GM12891 (cell line): Measurements from ENCODE around the gene ETFB.
A peak's percentile ranks its signal among the peaks of the same experiment; 100 is the strongest.

ENCODE experiments used
- DNase-seq: peaks from one replicate; pipeline ENCODE4 v3.0.0; 2011; ENCODE audit warnings: low spot score; ENCODE audit not compliant: insufficient read length
- FAIRE-seq: peaks from 2 replicates; lab custom pipeline; 2011; peaks lifted over from hg19 to GRCh38; lab: Jason Lieb, UNC
- PAX5 ChIP-seq: IDR thresholded peaks from 2 replicates; pipeline ENCODE4 v1.6.1; 2011; ENCODE audit warnings: low read length, moderate library complexity, mild to moderate bottlenecking; ENCODE audit not compliant: insufficient read depth, severe bottlenecking
- POLR2A ChIP-seq: IDR thresholded peaks from 2 replicates; pipeline ENCODE4 v1.6.1; 2011; ENCODE audit warnings: low read depth, low read length, control low read depth
- POLR2AphosphoS5 ChIP-seq: IDR thresholded peaks from 2 replicates; pipeline ENCODE4 v1.6.1; 2011; ENCODE audit warnings: low read depth, low read length, control low read depth
- POU2F2 ChIP-seq: IDR thresholded peaks from 2 replicates; pipeline ENCODE4 v1.6.1; 2011; ENCODE audit warnings: low read depth, mild to moderate bottlenecking, control low read depth, low read length, moderate library complexity
- SPI1 ChIP-seq: IDR thresholded peaks from 2 replicates; pipeline ENCODE4 v1.6.1; 2011; ENCODE audit warnings: low read depth, low read length, control low read depth
- TAF1 ChIP-seq: IDR thresholded peaks from 2 replicates; pipeline ENCODE4 v1.6.1; 2011; ENCODE audit warnings: low read depth, low read length, control low read depth

The ETFB gene

DNA sequence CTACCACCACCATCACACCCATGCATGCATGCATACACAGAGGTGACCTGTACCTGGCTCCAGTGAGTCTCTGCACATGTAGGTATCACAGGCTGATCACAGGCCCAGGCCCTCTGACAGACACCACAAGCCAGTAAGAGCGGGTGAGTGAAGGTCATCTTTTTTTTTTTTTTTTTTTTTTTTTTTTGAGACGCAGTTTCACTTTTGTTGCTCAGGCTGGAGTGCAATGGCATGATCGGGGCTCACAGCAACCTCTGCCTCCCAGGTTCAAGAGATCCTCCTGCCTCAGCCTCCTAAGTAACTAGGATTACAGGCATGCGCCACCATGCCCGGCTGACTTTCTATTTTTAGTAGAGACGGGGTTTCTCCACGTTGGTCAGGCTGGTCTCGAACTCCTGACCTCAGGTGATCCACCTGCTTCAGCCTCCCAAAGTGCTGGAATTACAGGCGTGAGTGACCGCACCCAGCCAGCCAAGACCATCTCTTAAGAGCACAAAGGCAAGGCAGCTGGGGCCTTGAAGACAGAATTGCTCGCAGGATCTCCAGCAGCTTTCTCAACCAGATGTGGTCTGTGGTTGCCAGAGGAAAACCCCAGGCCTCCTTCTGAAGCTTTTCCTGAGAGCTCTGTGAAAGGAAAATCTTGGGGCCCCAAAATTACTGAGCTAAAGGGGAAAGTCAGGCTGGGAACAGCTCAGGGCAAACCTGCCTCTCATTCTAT, 9.5 kb upstream of the ETFB start:
- DNase-seq (no peak), FAIRE-seq (peak; percentile 23)
- TF ChIP-seq SPI1 = no peak

DNA sequence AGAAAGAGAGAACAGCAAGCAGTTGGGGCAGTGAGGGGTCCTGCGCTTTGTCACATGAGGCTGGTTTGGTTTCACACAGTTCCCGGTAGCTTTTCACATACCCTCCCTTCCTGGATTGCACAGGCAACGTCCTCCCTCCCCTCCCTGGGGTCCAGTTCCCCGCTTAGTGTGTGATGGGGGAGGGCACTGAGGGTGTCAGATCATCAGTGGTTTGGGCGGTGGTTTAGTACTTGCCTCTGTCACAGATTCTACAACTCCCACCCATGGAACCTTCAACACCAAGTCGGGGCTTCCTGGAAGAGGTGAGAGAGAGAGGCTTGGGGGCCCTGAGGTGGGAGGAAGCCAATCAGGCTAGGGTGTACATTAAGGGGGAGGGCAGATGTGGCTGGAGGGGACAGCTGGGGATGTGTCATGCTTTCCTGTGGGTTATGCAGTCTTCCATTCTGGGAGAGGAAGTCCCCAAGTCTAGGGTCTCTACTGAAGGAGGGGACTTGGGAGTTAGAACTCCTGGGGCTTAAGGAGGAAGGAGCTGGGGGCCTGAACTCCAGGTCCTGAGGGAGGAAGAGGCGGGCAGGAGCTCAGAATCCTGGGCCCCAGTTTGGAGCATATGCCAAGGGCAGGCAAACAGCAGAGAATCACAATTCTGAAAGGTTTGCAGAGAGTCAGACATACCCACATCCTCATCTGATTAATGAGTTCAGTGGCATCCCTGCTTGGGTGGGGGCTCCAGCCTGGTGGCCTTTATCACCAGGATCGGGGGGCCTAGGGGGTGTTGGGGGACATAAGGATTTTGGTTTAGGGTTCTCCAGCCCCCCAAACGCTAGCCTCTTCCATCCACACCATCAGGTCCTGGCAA, 6.7 kb upstream of the ETFB start, which contains the start of gene NKG7:
TSS of gene NKG7 (minus strand) at position 6 of the 856 bp plus-strand sequence. CDS start 119 bp downstream, outside the sequence.
- no peak for DNase-seq
- peak; percentile 91 for FAIRE-seq
- peak; percentile 67 for TF ChIP-seq SPI1
- TF ChIP-seq POU2F2 = peak; percentile 56; the same call in 1 of the 2 replicates
- TF ChIP-seq PAX5 = no peak
- peak; percentile 28; the same call in 1 of the 2 replicates for TF ChIP-seq TAF1
- TF ChIP-seq POLR2AphosphoS5 = no peak
- TF ChIP-seq POLR2A = no peak; the same call in 1 of the 2 replicates

DNA sequence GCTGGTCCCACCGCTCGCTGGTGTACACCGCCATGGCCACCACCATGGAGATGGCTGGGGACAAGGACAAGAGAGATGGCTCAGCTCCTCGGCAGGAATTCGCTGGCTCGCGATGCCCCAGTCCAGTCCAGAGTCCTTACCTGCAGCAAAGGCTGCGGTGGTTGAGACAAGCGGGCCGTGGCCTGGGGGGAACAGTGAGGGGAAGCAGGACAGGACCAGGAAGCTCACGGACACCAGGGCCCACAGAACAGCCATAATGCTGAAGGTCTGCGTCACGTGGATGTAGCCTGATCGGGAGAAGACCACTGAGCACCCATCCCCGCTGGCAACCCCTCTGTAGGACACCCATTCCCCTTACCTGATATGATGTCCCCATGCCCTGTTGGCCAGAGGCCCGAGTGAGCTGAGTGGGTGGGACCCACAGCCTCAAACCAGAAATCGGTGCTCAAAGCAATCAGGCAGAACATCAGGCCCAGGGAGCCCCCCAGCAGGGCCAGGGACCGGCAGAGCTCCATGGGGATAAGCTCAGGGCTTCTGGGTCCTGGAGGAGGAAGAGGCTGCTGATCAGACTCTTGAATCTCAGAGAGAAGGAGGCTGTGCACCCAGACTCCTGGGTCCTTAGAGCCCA, 5.9 kb upstream of the ETFB start:
- TF ChIP-seq POLR2A (no peak), SPI1 (no peak), POU2F2 (no peak), POLR2AphosphoS5 (no peak), PAX5 (no peak), TAF1 (no peak)
- peak; percentile 40 for FAIRE-seq
- no peak for DNase-seq

DNA sequence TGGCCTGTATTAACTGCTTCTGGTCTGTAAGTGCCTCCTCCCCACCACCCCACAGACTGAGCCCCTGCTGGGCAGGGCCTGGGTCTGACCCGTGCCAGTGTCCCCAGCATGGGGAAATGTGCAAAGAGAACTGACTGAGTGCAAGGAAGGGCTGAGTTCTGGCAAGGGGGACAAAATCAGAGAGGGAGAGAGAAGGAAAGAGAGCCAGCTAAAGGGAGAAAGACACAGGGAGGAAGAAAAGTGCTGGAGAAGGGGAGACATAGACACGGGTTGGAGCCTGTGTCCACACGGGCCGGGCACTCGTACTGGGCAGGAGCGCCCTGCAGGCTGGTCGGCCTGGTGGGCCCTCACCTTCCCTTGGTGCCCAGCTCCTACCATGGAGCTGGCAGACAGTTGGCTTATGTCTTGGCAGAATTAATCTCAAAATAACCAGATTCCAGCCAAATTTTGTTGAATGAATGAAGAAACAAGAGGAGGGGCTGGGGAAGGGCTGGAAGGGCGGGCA, 5.0 kb upstream of the ETFB start:
- FAIRE-seq (no peak), DNase-seq (no peak)
- TF ChIP-seq POU2F2 = no peak
- no peak for TF ChIP-seq POLR2AphosphoS5
- TF ChIP-seq POLR2A = no peak

DNA sequence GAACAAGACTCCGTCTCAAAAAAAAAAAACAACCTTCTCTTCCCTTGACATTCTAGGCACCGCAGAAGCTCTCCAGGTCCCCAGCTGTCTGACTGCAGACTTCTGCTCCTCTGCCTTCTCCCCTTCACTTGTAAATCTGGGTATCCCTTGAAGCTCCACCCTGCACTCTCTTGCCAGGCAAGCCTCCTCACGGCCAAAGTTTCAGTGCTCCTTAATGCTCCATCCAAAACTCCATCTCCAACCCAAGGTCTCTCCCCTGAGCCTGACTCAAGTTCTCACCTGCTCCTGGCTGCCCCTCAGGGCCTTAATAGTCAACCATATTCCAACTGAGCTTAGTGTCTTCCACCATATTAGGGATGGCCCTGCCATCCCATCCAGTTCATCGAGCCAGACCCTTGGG, 4.0 kb upstream of the ETFB start:
- no peak for FAIRE-seq
- TF ChIP-seq POLR2AphosphoS5 = no peak
- TF ChIP-seq POU2F2 = no peak
- TF ChIP-seq POLR2A = no peak
- no peak for TF ChIP-seq PAX5
- no peak for TF ChIP-seq SPI1
- TF ChIP-seq TAF1 = no peak
- no peak for DNase-seq

DNA sequence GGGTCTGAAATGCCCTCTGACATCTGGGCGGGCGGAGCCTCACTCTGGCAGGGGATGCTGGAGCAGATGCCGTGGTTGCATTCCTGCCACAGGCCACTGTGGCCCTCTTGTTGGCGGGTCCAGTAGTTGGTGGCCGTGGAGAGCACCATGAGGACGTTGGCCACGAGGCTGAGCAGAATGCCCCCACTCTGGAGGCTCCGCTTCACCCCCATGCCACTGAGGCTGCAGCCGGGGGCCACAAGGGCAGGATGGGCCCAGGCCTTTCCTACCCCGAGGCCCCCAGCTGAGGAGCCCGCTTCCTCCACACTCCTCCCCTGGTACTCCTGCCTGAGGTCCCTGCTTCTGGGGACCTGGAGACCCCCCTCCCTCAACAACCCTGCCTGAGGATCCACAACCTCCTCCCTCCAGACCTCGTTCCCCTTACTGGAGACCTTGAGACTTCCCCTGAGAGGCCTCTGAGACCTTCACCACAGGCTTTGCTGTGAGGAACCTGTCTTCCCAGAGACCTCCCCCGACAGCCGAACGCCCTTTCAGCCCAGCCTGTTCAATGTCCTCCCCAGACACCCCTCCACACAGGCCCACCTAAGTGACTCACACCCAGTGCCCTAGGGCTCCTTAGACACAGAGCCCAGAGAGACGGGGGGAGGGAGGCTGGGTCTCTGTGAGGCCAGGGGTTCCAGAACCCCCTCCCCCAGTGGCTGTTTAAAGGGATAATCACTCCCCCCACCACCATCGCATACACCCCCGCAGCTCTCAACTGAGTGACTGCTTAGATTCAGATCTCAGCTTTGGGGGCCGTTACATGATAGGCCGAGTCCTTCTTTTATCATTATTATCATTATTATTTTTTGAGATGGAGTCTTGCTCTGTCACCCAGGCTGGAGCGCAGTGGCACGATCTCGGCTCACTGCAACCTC, 2.4 kb upstream of the ETFB start, which contains the start of gene CLDND2:
TSS of gene CLDND2 (minus strand) at position 638 of the 917 bp plus-strand sequence. CDS start at position 212, 426 bp downstream.
- TF ChIP-seq PAX5 (no peak), POLR2A (no peak), POU2F2 (peak; percentile 28; the same call in 1 of the 2 replicates), TAF1 (no peak), POLR2AphosphoS5 (no peak)
- FAIRE-seq = no peak
- DNase-seq = no peak

DNA sequence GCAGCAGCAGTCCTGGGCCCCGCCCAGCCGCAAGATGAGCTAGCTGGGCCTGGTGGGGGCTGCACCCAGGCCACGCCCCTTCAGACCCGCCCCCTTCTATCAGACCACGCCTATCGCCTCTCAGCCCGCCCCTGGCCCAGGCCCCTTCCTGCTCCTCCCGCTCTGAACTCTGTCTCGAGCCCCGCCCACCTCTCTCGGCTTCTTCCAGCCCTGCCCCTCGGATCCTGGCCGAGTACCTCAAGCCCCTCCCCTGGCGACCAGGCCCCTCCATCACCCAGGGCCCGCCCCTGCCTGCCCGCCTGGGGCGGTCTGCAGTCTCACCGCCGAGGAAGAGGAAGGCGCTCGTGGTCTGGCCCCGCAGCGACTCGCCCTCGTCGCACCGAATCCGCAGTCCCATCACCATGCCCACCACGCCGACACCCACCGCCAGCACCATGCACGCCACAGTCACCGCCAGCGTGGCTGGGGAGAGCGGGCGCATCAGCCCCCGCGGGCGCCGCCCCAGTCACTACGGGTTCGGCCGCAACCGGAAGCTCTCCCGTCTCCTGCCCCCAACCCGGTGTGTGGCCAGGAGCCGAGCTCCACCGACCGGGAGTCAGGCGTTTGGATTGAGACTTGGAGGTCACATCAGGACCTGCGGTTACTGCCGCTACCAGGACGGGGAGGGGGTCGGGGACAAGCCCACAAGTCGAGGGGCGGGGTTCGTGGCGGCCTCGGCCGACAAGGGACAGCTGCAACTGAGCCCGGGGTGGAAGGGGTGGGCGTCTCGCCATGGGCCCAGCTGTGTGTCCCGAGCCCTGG, 1.6 kb upstream of the ETFB start:
- peak; percentile 98 for FAIRE-seq
- DNase-seq = peak; percentile 97

DNA sequence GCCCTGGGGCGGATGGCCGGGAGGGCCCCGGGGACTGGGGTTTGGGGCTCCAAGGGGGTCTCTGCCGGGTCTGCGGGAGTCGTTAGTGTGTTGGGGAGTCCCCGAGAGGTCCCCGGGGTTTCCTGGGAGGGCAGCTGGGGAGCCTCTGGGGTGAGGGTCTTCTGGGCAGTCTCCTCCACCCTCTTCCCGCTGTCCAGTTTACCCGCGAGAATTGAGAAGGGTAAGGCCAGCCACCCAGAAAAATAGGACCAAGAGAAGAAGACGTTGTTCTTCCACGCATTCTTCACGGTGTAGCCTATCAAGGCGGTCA, 1.0 kb upstream of the ETFB start:
- no peak for TF ChIP-seq SPI1
- TF ChIP-seq TAF1 = no peak
- no peak for TF ChIP-seq POU2F2
- TF ChIP-seq POLR2A = no peak
- TF ChIP-seq POLR2AphosphoS5 = no peak
- no peak for TF ChIP-seq PAX5
- DNase-seq = no peak
- no peak for FAIRE-seq

More for the DNA sequence above, 1.6 kb upstream of the ETFB start:
- peak; percentile 20; the same call in 1 of the 2 replicates for TF ChIP-seq POLR2AphosphoS5
- TF ChIP-seq SPI1 = no peak
